ENCODE measurements around the gene PRTG.
"Not testable (repeated sequence)": the region's sequence is repeated elsewhere in the genome, so short reads cannot be mapped to it uniquely, and the experiment has no call there.

PRTG gene, protein sequence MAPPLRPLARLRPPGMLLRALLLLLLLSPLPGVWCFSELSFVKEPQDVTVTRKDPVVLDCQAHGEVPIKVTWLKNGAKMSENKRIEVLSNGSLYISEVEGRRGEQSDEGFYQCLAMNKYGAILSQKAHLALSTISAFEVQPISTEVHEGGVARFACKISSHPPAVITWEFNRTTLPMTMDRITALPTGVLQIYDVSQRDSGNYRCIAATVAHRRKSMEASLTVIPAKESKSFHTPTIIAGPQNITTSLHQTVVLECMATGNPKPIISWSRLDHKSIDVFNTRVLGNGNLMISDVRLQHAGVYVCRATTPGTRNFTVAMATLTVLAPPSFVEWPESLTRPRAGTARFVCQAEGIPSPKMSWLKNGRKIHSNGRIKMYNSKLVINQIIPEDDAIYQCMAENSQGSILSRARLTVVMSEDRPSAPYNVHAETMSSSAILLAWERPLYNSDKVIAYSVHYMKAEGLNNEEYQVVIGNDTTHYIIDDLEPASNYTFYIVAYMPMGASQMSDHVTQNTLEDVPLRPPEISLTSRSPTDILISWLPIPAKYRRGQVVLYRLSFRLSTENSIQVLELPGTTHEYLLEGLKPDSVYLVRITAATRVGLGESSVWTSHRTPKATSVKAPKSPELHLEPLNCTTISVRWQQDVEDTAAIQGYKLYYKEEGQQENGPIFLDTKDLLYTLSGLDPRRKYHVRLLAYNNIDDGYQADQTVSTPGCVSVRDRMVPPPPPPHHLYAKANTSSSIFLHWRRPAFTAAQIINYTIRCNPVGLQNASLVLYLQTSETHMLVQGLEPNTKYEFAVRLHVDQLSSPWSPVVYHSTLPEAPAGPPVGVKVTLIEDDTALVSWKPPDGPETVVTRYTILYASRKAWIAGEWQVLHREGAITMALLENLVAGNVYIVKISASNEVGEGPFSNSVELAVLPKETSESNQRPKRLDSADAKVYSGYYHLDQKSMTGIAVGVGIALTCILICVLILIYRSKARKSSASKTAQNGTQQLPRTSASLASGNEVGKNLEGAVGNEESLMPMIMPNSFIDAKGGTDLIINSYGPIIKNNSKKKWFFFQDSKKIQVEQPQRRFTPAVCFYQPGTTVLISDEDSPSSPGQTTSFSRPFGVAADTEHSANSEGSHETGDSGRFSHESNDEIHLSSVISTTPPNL

DNA sequence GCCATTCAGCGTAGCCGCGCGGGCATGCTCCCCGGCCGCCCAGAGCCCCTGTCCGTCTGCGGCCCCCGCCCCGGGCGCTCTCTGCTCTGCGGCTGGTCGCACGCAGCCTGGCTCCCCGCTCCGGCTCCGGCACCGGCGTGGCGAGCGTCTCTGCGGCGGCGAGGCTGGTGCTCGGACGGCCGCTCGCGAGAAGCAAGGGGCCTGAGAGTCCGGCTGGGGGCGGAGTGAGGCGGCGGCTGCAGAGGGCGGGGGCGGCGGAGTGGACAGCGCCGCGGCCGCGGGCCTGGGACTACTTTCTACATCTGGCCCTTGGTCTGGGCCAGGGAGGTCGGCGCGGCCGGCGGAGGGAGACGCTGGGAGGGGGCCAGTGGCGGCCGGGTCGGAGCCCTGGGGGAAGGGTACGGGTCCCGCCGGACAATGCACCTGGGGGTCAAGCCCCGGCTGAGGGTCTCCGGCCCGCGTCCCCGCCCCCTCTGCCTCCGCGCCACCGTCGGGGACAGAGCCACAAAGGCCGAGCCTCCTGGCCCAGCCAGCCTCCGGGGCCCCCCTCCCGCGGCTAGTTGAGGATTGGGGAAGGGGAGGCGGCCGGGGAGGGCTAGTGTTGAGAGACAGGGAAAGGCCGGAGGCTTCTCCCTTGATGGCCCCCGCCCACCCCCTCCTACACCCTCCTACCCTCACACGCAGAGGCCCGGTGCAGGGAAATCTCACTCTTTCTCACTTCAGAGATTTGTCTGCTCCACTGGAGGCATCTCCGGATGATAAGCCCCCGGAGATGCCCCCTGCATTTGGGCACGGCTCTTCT is at the start of gene PRTG:
TSS of gene PRTG (minus strand) at position 226 of the 802 bp plus-strand sequence. CDS start at position 5, 221 bp downstream.
- no peak for DNase-seq (ENCODE audit: low read depth)

DNA sequence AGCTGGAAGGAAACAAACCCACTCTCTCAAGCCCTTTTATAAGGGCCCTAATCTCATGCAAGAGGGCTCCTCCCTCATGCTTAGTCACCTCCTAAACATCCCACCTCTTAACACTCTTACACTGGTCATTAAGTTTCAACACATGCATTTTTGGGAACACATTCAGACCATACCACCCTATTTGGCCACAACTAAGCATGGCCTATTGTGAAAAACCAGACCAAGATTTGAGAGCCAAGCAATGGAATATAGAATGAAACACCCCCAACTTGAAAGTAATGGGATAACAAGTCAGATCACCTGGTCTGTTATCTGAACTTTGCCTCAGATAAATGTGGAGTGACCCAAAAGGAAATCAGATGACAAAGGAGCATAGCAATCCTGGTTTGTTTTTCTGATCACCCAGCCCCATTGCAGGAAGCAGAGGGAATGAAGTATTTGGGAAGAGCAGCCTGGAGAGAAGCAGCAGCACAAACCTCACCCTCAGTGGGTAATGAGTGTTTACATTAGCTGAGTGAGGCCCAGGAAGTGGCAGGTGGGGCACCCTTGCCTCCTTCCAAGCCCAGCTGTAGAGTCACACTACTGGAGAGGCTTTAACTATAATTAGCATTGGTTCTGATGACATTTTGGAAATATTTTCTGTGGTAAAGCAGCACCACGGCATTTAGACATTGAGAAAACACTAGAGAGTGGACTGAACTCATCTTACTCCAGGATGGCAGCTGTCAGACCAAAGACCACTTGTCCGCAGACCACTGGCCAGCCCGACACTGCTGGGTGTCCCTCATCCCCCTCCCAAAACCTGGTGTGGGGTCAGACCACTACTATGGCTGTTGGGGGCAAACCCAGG is 48.8 kb upstream of the PRTG start:
- no peak for DNase-seq (ENCODE audit: low read depth)

DNA sequence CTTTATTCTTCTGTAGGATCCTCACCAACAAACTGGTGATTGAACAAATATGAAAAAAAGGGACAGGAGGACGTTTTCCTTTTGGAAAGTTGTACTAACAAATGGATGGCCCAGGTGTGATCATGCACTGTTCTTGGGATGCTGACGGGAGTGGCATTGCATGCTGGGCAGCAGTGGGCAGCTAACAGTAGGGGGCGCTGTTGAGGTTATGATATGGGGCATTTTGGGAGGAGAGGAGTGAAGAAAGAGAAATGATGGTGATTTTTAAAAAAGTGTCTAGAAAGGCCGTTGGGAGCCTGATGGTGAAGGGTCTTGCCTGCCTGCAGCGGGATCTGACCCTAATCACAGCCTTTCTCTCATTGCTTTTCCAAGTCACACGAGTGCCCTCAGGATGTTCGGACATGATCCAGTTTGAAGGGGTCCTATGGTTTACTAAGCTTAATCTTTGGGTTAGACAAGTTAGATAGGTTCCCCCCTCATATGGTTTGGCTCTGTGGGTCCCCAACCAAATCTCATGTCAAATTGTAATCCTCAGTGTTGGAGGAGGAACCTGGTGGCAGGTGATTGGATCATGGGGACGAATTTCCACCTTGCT is 46.2 kb upstream of the PRTG start:
- DNase-seq (ENCODE audit: low read depth), result no peak

DNA sequence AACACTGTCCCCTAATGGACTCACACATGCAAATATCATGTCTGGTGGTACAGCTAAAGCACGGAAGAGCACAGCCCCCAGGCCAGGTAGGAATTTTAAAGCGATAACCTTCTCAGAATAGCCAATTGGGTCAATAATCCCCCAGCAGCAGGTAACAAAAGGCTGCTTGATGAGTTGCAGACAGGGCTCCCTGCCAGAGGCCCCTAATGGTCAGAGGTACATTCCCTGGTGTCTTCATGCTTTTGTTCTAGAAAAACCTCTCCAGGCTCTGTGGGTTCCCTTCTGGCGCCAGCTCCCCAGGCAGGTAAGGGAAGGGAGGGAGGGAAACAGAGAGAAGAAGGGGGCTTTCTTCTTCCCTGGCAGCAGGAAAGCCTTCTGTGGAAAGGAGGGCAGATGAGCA is 43.4 kb upstream of the PRTG start:
- DNase-seq (ENCODE audit: low read depth), result no peak

DNA sequence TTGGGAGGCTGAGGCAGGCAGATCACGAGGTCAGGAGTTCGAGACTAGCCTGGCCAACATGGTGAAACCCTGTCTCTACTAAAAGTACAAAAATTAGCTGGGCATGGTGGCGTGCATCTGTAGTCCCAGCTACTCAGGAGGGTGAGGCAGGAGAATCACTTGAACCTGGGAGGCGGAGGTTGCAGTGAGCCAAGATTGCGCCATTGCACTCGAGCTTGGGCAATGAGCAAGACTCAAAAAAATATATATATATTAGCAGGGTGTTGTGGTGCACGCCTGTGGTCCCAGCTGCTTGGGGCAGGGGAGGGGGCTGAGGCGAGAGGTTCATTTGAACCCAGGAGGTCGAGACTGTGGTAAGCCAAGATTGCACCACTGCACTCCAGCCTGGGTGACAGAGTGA is 42.6 kb upstream of the PRTG start:
- DNase-seq (ENCODE audit: low read depth), result not testable (repeated sequence)

DNA sequence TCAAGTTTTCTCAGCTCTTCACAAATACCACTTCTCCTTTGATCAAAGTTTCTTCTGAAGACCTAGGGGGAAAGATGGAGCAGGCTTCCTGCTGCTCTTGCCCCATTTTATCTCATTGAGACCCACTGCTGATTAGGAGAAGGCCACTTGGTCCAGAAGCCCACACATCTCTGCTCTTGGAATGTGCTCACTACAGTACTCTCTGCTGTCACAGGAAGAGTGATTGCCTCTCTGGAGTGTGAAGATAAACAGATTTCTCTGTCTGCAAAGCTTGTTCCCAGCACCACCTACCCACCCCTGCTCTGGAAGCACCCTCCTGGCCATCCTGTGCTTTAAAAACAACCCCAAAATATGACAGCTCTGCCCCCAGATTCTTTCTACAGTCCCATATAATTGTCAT is 41.3 kb upstream of the PRTG start:
- DNase-seq (ENCODE audit: low read depth), result no peak

DNA sequence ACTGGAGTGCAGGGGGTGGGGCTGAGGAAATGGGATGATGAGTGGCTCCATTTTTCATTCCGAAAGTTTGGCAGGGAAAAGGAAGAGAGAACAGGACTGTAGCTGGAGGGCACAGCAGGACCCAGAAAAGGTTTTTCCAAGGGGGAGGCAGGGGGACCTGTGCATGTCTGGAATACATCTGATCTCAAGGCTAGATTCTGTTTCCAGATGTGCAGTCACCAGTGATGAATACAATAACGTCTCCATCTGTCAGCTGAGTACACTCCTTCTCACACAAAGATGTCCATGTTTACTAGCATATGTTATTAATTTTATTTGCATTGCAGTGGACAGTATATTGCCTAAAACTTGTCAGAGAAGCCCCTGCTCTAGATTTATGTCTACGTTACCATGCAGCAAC is 39.9 kb upstream of the PRTG start:
- DNase-seq (ENCODE audit: low read depth), result no peak

DNA sequence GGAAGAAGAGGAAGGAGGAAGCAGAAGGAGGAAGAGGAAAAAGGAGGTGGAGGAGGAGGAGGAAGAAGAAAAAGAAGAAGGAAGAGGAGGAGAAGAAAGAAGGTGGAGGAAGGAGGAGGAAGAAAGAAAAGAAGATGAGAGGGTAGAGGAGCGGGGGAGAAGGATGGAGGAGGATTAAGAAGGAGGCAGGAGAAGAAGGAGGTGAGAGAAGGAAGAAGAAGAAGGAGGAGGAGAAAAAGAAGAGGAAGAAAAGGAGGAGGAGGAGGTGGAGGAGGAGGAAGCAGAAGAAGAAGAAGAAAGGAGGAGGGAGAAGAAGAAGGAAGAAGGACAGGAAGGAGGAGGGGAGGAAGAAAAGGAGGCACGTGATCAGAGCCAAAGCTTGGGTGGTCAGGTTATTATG is 37.3 kb upstream of the PRTG start:
- no peak for DNase-seq (ENCODE audit: low read depth)

DNA sequence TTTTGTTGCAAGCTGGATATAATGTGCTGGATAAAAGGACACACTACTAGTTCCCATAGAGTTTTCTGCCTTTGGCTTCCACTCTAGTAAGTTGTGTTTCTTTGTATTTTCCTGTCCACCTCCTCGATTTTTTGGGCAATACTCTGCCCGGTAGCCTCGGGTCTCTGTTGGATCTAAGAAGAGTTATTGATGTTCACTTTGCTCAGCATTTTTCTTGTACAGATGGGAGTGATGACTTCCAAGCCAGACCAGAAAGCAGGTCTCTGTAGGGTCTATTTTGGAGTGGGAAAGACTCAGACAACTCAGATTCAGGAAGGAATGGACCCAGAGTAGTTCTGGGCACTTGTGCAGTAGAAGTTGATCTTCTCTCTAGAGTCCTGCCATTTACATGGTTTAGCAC is 36.0 kb upstream of the PRTG start:
- no peak for DNase-seq (ENCODE audit: low read depth)

DNA sequence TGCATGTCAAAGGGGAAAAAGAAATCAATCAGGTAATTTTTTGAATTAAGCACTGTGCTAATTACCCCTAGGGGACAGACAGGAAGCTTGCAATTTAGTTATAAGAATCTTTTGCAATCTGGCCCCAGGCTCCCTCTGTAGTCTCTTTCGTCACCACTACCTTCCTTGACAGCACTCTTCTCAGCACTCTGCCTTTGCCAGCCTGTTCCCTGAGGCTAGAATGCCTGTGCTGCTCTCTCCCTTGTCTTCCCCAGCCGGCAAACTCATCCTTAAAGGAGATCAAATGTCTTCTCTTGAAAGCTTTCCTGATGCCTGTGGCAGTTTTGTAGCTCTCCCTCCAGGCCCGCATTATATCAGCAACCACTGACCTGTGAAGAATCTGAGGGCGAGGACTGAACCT is 32.4 kb upstream of the PRTG start:
- no peak for DNase-seq (ENCODE audit: low read depth)

DNA sequence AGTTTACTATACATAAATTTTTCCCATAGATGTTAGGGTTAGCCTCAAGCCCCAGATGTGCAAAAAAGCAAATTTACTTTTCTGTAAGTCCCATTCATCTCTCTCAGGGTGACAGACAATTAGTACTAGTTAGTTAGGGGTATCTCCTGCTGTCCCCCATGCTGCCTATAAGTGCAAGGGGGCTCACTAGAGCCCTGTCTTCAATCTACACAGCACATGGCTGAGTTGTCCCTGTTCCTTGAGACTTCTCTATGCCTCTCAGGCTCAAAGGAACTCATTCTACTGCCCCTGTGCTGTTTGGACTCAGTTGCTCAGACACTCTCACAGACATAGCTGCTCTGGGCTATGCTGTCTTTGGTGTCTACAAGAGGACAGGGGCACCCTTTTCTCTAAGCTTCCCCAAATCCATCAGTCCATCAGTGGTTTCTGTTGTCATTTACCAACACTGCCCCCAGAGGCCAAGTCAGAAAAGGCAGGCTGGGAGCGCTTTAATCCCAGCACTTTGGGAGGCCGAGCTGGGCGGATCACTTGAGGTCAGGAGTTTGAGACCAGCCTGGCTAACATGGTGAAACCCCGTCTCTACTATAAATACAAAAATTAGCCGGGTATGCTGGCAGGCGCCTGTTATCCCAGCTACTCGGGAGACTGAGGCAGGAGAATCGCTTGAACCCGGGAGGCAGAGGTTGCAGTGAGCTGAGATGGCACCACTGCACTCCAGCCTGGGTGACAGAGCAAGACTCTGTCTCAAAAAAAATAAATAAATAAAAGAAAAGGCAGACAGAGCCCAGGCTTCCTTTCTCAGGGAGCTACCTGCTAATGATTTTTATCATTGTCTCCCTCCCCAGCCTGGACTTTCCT is 31.4 kb upstream of the PRTG start:
- DNase-seq (ENCODE audit: low read depth), result peak; percentile 4

DNA sequence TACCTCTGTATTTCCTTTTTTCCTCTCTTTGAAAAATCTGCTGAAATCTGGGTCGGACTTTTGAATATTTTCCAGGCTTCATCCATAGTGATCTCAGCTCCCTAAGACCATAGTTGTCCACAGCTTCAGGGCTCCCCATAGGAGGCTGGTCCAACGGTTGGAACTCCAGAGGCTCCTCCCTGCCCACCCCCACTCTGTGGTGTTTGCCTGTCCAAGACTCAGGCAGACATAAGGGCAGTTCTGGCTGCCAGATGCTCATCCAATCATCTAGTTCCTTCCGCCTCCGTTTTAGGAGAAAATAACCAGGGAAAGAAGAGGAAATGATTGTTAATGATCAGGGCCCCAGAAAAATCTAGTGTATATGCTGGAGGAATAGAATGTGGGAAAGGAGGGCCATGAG is 27.9 kb upstream of the PRTG start:
- DNase-seq (ENCODE audit: low read depth), result no peak

DNA sequence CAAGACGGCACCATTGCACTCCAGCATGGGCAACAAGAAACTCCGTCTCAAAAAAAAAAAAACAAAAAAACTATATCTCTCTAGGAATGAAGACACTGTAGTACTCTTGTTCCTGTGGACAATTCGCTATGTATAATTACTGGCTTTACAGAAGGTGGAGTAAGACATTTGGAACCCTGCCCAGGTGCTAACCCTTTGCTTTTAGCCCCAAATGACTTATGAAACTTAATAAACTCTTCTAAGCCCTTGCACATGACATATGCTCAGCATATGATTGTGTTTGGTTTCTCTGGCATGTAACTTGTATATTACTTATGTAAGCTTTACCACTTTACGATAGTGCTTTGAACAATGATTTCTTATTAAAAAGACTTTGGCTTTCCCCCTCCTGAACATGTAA is 27.3 kb upstream of the PRTG start:
- no peak for DNase-seq (ENCODE audit: low read depth)

DNA sequence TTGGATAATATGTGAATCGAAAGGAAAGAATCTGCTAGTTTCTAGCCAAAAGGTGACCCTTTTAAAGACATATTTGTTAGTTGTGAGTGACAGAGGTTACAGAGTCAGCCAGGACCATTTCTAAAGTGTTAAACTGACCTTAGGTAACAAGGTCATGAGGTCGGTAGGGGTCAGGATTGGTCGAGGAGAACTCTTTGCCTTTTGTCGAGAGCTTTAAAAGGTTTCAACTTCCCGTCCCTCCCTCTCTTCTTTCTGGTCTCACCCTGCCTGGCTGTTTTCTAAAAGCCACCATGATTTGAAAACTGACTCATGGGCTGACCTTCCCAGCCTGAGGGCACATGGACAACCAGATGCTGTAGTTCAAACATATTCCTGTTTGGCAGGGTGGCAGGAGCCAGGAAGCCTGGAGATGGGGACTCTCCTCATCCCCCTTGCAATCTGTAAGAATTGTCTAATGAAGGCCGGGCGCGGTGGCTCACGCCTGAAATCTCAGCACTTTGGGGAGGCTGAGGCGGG is 25.8 kb upstream of the PRTG start:
- DNase-seq (ENCODE audit: low read depth), result no peak

DNA sequence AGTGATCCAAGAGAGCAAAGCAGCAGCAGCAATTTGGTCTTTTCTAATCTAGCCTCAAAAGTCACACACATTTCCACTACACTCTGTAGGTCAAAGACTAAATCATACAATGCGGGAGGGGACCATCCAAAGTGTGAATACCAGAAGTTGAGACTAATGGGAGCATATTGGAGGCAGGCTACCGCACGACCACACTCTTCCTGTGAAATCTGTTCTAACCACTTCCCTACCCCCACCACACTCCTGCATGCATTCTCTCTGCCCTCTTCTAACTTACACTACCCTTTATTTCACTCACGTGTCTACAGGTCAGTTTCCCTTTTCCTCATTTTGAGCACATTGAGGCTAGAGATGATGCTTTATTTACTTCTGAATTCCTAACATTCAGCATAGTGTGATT is 23.7 kb upstream of the PRTG start:
- DNase-seq (ENCODE audit: low read depth), result no peak

DNA sequence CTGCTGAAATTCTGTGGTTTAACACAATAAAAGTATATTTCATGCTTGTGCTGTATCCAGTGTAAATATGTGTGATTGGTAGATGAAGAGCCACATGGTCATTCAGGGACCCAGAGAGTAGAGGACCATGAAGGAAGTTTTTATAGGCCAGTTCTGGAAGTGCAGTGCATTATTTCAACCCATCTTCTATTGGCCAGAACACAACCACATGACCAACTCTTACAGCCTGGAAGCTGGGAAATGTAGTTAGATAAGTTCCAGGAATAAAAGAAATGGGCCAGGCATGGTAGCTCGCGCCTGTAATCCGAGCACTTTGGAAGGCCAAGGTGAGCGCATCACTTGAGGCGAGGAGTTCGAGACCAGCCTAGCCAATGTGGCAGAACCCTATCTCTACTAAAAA is 21.4 kb upstream of the PRTG start:
- DNase-seq (ENCODE audit: low read depth), result no peak

DNA sequence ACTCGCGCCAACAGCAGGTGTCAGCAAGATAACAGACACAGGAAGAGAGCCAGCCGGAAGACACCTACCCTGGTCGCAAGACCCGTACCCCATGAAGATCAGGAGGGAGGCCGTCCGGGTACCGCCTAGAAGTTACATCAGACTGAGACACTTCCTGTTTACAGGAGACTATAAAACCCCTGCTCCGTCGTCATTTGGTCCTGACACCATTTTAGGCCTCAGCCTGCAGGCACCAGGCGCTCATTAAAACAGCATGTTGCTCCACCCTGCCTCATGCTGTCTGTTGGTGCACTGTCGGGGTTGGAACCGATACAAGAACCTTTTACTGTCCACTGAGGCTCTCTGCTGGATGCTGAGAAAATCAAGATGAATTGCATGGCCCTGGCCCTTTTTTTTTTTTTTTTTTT is 15.6 kb upstream of the PRTG start:
- no peak for DNase-seq (ENCODE audit: low read depth)

DNA sequence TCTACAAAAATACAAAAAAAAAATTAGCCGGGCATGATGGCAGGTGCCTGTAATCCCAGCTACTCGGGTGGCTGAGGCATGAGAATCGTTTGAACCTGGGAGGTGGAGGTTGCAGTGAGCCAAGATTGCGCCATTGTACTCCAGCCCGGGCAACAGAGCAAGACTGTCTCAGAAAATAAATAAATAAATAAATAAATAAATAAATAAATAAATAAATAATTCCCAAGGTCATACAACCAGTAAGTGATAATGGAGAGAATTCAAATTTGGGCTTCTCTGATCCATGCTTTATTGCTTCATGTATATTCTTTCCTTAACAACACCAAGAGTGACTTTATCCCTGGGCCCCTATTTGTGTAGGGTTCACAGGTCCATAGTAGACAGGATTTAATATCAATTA is 10.5 kb upstream of the PRTG start:
- DNase-seq (ENCODE audit: low read depth), result not testable (repeated sequence)

DNA sequence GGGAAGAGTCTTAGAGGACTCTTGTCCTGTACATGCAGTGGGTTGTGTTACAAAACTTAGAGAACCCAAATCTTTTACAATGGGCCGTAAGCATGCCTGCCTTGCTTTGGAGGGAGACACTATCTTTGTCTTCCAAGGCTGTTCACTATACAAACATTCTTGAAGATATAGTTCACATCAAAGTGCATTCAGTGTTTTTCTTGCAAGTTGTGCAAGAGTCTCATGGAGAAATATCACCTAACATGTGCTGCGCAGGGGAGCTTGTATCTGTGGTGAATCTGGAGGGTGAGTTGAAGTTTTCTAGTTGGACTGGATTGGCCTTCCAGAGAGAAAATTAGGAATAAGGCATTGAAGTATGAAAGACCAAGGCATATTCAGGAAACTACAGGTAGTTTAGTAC is 7.8 kb upstream of the PRTG start:
- DNase-seq (ENCODE audit: low read depth), result no peak
